ENCODE measurements around the gene INF2. TPM values are rescaled to one million over a fixed set of nuclear protein-coding genes. Genes with fewer than 3 reads are reported as not detected.

The INF2 gene
- total RNA-seq, 1 donor from 2014 or later = 126 TPM

DNA sequence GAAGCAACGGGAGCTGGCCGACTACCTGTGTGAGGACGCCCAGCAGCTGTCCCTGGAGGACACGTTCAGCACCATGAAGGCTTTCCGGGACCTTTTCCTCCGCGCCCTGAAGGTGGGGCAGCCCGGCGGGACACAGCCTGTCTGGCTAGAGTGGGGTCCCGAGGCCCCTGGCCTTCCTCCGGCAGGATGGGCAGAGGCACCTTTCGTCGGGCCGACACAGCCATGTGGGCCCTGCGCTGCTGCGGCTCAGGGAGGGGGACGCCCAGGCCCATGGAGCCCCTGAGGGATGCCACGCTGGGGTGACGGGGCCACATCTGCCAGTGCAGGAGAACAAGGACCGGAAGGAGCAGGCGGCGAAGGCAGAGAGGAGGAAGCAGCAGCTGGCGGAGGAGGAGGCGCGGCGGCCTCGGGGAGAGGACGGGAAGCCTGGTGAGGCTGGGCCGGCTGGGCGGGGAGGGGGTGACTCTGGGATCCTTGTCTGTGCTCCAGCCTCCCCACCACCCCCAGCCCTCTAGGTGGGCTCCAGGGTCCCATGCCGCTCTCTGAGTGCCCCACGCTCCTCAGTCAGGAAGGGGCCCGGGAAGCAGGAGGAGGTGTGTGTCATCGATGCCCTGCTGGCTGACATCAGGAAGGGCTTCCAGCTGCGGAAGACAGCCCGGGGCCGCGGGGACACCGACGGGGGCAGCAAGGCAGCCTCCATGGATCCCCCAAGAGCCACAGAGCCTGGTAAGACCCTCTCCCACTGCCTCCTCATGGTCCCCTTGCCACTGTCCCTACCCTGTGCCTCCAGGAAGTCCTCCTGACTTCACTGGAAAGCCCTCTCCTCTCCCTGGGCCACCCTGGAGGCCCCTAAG, 23.7 kb downstream of the INF2 start:
- Histone ChIP-seq H3K36me3 (ENCODE audit: insufficient read depth, low read length) (peaks cover 2% of the 10 kb centered on the region), H3K27ac (ENCODE audit: low read depth, low read length) (no peak overlapping the region)
- H3K27me3 Mint-ChIP-seq (ENCODE audit: low read depth, unreplicated experiment) = no peaks in the 10 kb centered on the region

DNA sequence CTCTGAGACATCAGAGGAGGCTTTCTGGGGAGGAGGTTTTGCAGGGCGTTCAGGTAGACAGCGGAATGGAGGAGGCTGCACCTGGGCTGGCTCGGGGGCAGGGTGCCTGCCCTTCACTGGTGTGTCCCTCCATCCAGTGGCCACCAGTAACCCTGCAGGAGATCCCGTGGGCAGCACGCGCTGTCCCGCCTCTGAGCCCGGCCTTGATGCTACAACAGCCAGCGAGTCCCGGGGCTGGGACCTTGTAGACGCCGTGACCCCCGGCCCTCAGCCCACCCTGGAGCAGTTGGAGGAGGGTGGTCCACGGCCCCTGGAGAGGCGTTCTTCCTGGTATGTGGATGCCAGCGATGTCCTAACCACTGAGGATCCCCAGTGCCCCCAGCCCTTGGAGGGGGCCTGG, 24.6 kb downstream of the INF2 start:
- no peak overlapping the region for H3K27ac Mint-ChIP-seq (ENCODE audit: unreplicated experiment)
- H3K4me2 ChIP-seq (ENCODE audit: low read length) = no peak overlapping the region
- H3K36me3 Mint-ChIP-seq (ENCODE audit: low read depth, unreplicated experiment) = peaks cover 8% of the 10 kb centered on the region
- H4K20me1 ChIP-seq (ENCODE audit: insufficient read depth, low read length) = peaks cover 11% of the 10 kb centered on the region
- H3K9ac ChIP-seq (ENCODE audit: low read length) = no peak overlapping the region
- DNase-seq (ENCODE audit: low read depth) (no peak), FAIRE-seq (no peak)
- no peaks in the 10 kb centered on the region for H3K79me2 ChIP-seq (ENCODE audit: insufficient read depth, low read length)
- no peak overlapping the region for H3K4me3 ChIP-seq (ENCODE audit: insufficient read depth, low read depth, low read length)
- peaks cover 2% of the 10 kb centered on the region for H3K36me3 ChIP-seq (ENCODE audit: insufficient read depth, low read length)
- H2AFZ ChIP-seq (ENCODE audit: low read depth, low read length) = no peak overlapping the region
- peaks cover 2% of the 10 kb centered on the region for H3K4me1 ChIP-seq (ENCODE audit: insufficient read depth, low read length)
- no peaks in the 10 kb centered on the region for H3K27me3 ChIP-seq (ENCODE audit: insufficient read depth, low read length)
- H3K27ac ChIP-seq (ENCODE audit: low read depth, low read length) = no peak overlapping the region
- H3K9me3 Mint-ChIP-seq (ENCODE audit: unreplicated experiment) = no peaks in the 10 kb centered on the region
- H3K4me3 Mint-ChIP-seq (ENCODE audit: unreplicated experiment) = no peak overlapping the region
- TF ChIP-seq, protein P1, sequence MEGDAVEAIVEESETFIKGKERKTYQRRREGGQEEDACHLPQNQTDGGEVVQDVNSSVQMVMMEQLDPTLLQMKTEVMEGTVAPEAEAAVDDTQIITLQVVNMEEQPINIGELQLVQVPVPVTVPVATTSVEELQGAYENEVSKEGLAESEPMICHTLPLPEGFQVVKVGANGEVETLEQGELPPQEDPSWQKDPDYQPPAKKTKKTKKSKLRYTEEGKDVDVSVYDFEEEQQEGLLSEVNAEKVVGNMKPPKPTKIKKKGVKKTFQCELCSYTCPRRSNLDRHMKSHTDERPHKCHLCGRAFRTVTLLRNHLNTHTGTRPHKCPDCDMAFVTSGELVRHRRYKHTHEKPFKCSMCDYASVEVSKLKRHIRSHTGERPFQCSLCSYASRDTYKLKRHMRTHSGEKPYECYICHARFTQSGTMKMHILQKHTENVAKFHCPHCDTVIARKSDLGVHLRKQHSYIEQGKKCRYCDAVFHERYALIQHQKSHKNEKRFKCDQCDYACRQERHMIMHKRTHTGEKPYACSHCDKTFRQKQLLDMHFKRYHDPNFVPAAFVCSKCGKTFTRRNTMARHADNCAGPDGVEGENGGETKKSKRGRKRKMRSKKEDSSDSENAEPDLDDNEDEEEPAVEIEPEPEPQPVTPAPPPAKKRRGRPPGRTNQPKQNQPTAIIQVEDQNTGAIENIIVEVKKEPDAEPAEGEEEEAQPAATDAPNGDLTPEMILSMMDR (IDR thresholded peaks at IDR 0.05; ENCODE audit: insufficient read depth, low read depth, low read length) = no peak
- no peak for TF ChIP-seq EZH2 (IDR thresholded peaks at IDR 0.05; ENCODE audit: insufficient read depth, low read length)
- no peaks in the 10 kb centered on the region for H3K4me1 Mint-ChIP-seq (ENCODE audit: low read depth, unreplicated experiment)
- H3K9me3 ChIP-seq (ENCODE audit: insufficient read depth, low read depth, low read length) = no peaks in the 10 kb centered on the region
- H3K27me3 Mint-ChIP-seq (ENCODE audit: low read depth, unreplicated experiment) = no peaks in the 10 kb centered on the region

More for the DNA sequence above, 23.7 kb downstream of the INF2 start:
- Mint-ChIP-seq H3K4me3 (ENCODE audit: unreplicated experiment) (no peak overlapping the region), H3K27ac (ENCODE audit: unreplicated experiment) (no peak overlapping the region), H3K4me1 (ENCODE audit: low read depth, unreplicated experiment) (peaks cover 2% of the 10 kb centered on the region), H3K9me3 (ENCODE audit: unreplicated experiment) (no peaks in the 10 kb centered on the region), H3K36me3 (ENCODE audit: low read depth, unreplicated experiment) (peaks cover 8% of the 10 kb centered on the region)
- no peak overlapping the region for H3K9ac ChIP-seq (ENCODE audit: low read length)
- FAIRE-seq (no peak), DNase-seq (ENCODE audit: low read depth) (no peak)
- no peak overlapping the region for H3K4me3 ChIP-seq (ENCODE audit: insufficient read depth, low read depth, low read length)
- no peak overlapping the region for H3K4me2 ChIP-seq (ENCODE audit: low read length)
- TF ChIP-seq EZH2 (IDR thresholded peaks at IDR 0.05; ENCODE audit: insufficient read depth, low read length) = no peak
- TF ChIP-seq, protein P1 (IDR thresholded peaks at IDR 0.05; ENCODE audit: insufficient read depth, low read depth, low read length) = no peak
- no peaks in the 10 kb centered on the region for H3K9me3 ChIP-seq (ENCODE audit: insufficient read depth, low read depth, low read length)
- H2AFZ ChIP-seq (ENCODE audit: low read depth, low read length) = no peak overlapping the region
- H3K79me2 ChIP-seq (ENCODE audit: insufficient read depth, low read length) = no peaks in the 10 kb centered on the region
- no peaks in the 10 kb centered on the region for H3K27me3 ChIP-seq (ENCODE audit: insufficient read depth, low read length)
- peaks cover 6% of the 10 kb centered on the region for H3K4me1 ChIP-seq (ENCODE audit: insufficient read depth, low read length)
- H4K20me1 ChIP-seq (ENCODE audit: insufficient read depth, low read length) = peaks cover 6% of the 10 kb centered on the region

DNA sequence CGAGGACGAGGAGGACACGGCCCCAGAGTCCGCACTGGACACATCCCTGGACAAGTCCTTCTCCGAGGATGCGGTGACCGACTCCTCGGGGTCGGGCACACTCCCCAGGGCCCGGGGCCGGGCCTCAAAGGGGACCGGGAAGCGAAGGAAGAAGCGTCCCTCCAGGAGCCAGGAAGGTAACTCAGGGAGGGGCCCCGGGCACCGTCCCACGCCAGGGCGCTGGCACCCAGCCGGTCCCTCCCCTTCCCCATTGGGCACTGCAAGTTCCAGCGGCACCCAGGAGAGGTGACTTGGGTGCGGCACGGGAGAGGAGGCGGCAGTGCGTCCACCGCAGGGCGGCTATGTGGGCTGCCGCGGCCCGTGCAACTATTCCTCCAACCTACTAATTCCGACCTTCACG, 25.3 kb downstream of the INF2 start:
- FAIRE-seq (no peak), DNase-seq (ENCODE audit: low read depth) (no peak)
- Histone ChIP-seq H3K4me2 (ENCODE audit: low read length) (no peak overlapping the region), H3K4me1 (ENCODE audit: insufficient read depth, low read length) (no peaks in the 10 kb centered on the region), H3K79me2 (ENCODE audit: insufficient read depth, low read length) (no peaks in the 10 kb centered on the region), H2AFZ (ENCODE audit: low read depth, low read length) (no peak overlapping the region), H3K9me3 (ENCODE audit: insufficient read depth, low read depth, low read length) (no peaks in the 10 kb centered on the region), H4K20me1 (ENCODE audit: insufficient read depth, low read length) (peaks cover 11% of the 10 kb centered on the region), H3K36me3 (ENCODE audit: insufficient read depth, low read length) (peaks cover 2% of the 10 kb centered on the region), H3K4me3 (ENCODE audit: insufficient read depth, low read depth, low read length) (no peak overlapping the region), H3K27me3 (ENCODE audit: insufficient read depth, low read length) (no peaks in the 10 kb centered on the region), H3K9ac (ENCODE audit: low read length) (no peak overlapping the region), H3K27ac (ENCODE audit: low read depth, low read length) (no peak overlapping the region)
- Mint-ChIP-seq H3K4me3 (ENCODE audit: unreplicated experiment) (no peak overlapping the region), H3K36me3 (ENCODE audit: low read depth, unreplicated experiment) (peaks cover 8% of the 10 kb centered on the region), H3K4me1 (ENCODE audit: low read depth, unreplicated experiment) (no peaks in the 10 kb centered on the region), H3K27me3 (ENCODE audit: low read depth, unreplicated experiment) (no peaks in the 10 kb centered on the region), H3K27ac (ENCODE audit: unreplicated experiment) (no peak overlapping the region), H3K9me3 (ENCODE audit: unreplicated experiment) (no peaks in the 10 kb centered on the region)
- no peak for TF ChIP-seq EZH2 (IDR thresholded peaks at IDR 0.05; ENCODE audit: insufficient read depth, low read length)
- TF ChIP-seq, protein P1 (IDR thresholded peaks at IDR 0.05; ENCODE audit: insufficient read depth, low read depth, low read length) = no peak
